Measurements from ENCODE around the gene SGTB. TPM values are rescaled to one million over a fixed set of nuclear protein-coding genes. Genes with fewer than 3 reads are reported as not detected.

The SGTB gene
- total RNA-seq, 1 donor from 2014 or later = 6.4 TPM

- Histone ChIP-seq H3K4me1 (no peaks in the 10 kb centered on the region), H3K27me3 (no peaks in the 10 kb centered on the region), H3K4me3 (no peak overlapping the region), H3K36me3 (no peaks in the 10 kb centered on the region), H3K27ac (no peak overlapping the region), H3K9me3 (no peaks in the 10 kb centered on the region)
- no peak for DNase-seq (ENCODE audit: extremely low spot score in 2 of 2)
- TF ChIP-seq POLR2A (IDR thresholded peaks at IDR 0.05) = no peak
- intact Hi-C loops (cut with DNase I) = no loop called here
Observed at GRCh38 chr5:65767565-65767964, 45.7 kb upstream of the SGTB start.

- H3K36me3 ChIP-seq = no peaks in the 10 kb centered on the region
- intact Hi-C loops (cut with DNase I) = no loop called here
- H3K9me3 ChIP-seq = no peaks in the 10 kb centered on the region
- H3K4me1 ChIP-seq = no peaks in the 10 kb centered on the region
- TF ChIP-seq POLR2AphosphoS5 (IDR thresholded peaks at IDR 0.05; ENCODE audit: insufficient read depth in 1 of 2, low read depth in 1 of 2) = no peak
- no peak for TF ChIP-seq POLR2A (IDR thresholded peaks at IDR 0.05)
- TF ChIP-seq CTCF (IDR thresholded peaks at IDR 0.05) = no peak
- H3K27ac ChIP-seq = no peak overlapping the region
- DNase-seq (ENCODE audit: extremely low spot score in 2 of 2) = no peak
- no peaks in the 10 kb centered on the region for H3K27me3 ChIP-seq
- H3K4me3 ChIP-seq = no peak overlapping the region
Observed at GRCh38 chr5:65766781-65767180, 44.9 kb upstream of the SGTB start.

- no peaks in the 10 kb centered on the region for H3K36me3 ChIP-seq
- no peak for DNase-seq (ENCODE audit: extremely low spot score in 2 of 2)
- no peaks in the 10 kb centered on the region for H3K9me3 ChIP-seq
- TF ChIP-seq CTCF (IDR thresholded peaks at IDR 0.05) (no peak), POLR2AphosphoS5 (IDR thresholded peaks at IDR 0.05; ENCODE audit: insufficient read depth in 1 of 2, low read depth in 1 of 2) (no peak)
- no peak overlapping the region for H3K27ac ChIP-seq
- H3K27me3 ChIP-seq = no peaks in the 10 kb centered on the region
- H3K4me3 ChIP-seq = no peak overlapping the region
- intact Hi-C loops (cut with DNase I) = no loop called here
- H3K4me1 ChIP-seq = no peaks in the 10 kb centered on the region
Observed at GRCh38 chr5:65766175-65766574, 44.3 kb upstream of the SGTB start.

- H3K4me3 ChIP-seq = no peak overlapping the region
- H3K27me3 ChIP-seq = no peaks in the 10 kb centered on the region
- no peak overlapping the region for H3K27ac ChIP-seq
- H3K9me3 ChIP-seq = no peaks in the 10 kb centered on the region
- DNase-seq (ENCODE audit: extremely low spot score in 2 of 2) = no peak
- intact Hi-C loops (cut with DNase I) = no loop called here
- no peaks in the 10 kb centered on the region for H3K36me3 ChIP-seq
- TF ChIP-seq CTCF (IDR thresholded peaks at IDR 0.05) = no peak
- TF ChIP-seq POLR2A (IDR thresholded peaks at IDR 0.05) = no peak
- no peak for TF ChIP-seq POLR2AphosphoS5 (IDR thresholded peaks at IDR 0.05; ENCODE audit: insufficient read depth in 1 of 2, low read depth in 1 of 2)
- H3K4me1 ChIP-seq = no peaks in the 10 kb centered on the region
Observed at GRCh38 chr5:65765582-65765981, 43.7 kb upstream of the SGTB start.

- intact Hi-C loops (cut with DNase I) = no loop called here
- Histone ChIP-seq H3K4me3 (no peak overlapping the region), H3K27ac (no peak overlapping the region), H3K4me1 (no peaks in the 10 kb centered on the region), H3K9me3 (no peaks in the 10 kb centered on the region), H3K27me3 (no peaks in the 10 kb centered on the region), H3K36me3 (no peaks in the 10 kb centered on the region)
- TF ChIP-seq CTCF (IDR thresholded peaks at IDR 0.05) (no peak), POLR2AphosphoS5 (IDR thresholded peaks at IDR 0.05; ENCODE audit: insufficient read depth in 1 of 2, low read depth in 1 of 2) (no peak), POLR2A (IDR thresholded peaks at IDR 0.05) (no peak)
- no peak for DNase-seq (ENCODE audit: extremely low spot score in 2 of 2)
Observed at GRCh38 chr5:65762234-65762633, 40.3 kb upstream of the SGTB start.
